WTC11 (cell line): ENCODE data around the gene MACROD2. TPM values are rescaled to one million over a fixed set of nuclear protein-coding genes. Genes with fewer than 3 reads are reported as not detected.

Source experiments
- ATAC-seq: fragments of 200-7000 bp; cut with Tn5 transposase; 2 replicates; pipeline ENCODE4 v1.10.0; 2021; ENCODE audit warnings: mild to moderate bottlenecking, moderate library complexity
- CTCF ChIA-PET: fragments of 300-600 bp; sonication (Branson Sonifier 250); formaldehyde crosslinking; loops from one replicate; lab custom pipeline; 2021; ENCODE audit warnings: antibody characterized with exemption; lab: Charles Lee
- POLR2A ChIA-PET: fragments of 350-600 bp; sonication (Branson Sonifier 250); formaldehyde crosslinking; loops from one replicate; lab custom pipeline; 2021; ENCODE audit warnings: antibody characterized with exemption; lab: Charles Lee
- DNase-seq: peaks from one replicate; pipeline ENCODE4 v3.0.0; 2021; ENCODE audit warnings: low spot score
- H3K27ac Mint-ChIP-seq: 2 replicates; pipeline ENCODE4 v1.8.0; 2021; ENCODE audit warnings: mixed read lengths
- H3K27me3 Mint-ChIP-seq: 2 replicates; pipeline ENCODE4 v1.8.0; 2021; ENCODE audit warnings: low read depth, mild to moderate bottlenecking, moderate library complexity, mixed read lengths
- H3K36me3 Mint-ChIP-seq: 2 replicates; pipeline ENCODE4 v1.8.0; 2021; ENCODE audit warnings: mixed read lengths
- H3K4me1 Mint-ChIP-seq: 2 replicates; pipeline ENCODE4 v1.8.0; 2022; ENCODE audit warnings: mixed read lengths
- H3K4me3 Mint-ChIP-seq: 2 replicates; pipeline ENCODE4 v1.8.0; 2021; ENCODE audit warnings: mild to moderate bottlenecking, moderate library complexity, mixed read lengths
- H3K9me3 Mint-ChIP-seq: 2 replicates; pipeline ENCODE4 v1.8.0; 2021; ENCODE audit warnings: mixed read lengths
- AR ChIP-seq: fragments of 250-450 bp; sonication (Bioruptor Pico); IDR thresholded peaks from 2 replicates; pipeline ENCODE4 v1.9.0; 2021; ENCODE audit warnings: mild to moderate bottlenecking
- CDX4 ChIP-seq: fragments of 250-450 bp; sonication (Bioruptor Pico); IDR thresholded peaks from 2 replicates; pipeline ENCODE4 v1.9.0; 2021; ENCODE audit warnings: moderate library complexity, mild to moderate bottlenecking, inconsistent platforms, borderline replicate concordance
- EMX1 ChIP-seq: fragments of 250-450 bp; sonication (Bioruptor Pico); IDR thresholded peaks from 2 replicates; pipeline ENCODE4 v1.8.0; 2021; ENCODE audit warnings: mild to moderate bottlenecking
- JAZF1 ChIP-seq: fragments of 250-450 bp; sonication (Bioruptor Pico); IDR thresholded peaks from 2 replicates; pipeline ENCODE4 v1.9.0; 2021; ENCODE audit warnings: moderate library complexity, mild to moderate bottlenecking, inconsistent platforms
- MYBL2 ChIP-seq: sonication (generic); formaldehyde crosslinking; IDR thresholded peaks from 2 replicates; pipeline ENCODE4 v1.8.1; 2023; ENCODE audit warnings: mild to moderate bottlenecking, moderate library complexity, missing genetic modification reagents
- NFATC4 ChIP-seq: fragments of 250-450 bp; sonication (Bioruptor Pico); IDR thresholded peaks from 2 replicates; pipeline ENCODE4 v1.9.0; 2021; ENCODE audit warnings: mild to moderate bottlenecking
- NFE2L1 ChIP-seq: sonication (generic); formaldehyde crosslinking; IDR thresholded peaks from 2 replicates; pipeline ENCODE4 v1.8.1; 2023; ENCODE audit warnings: missing genetic modification reagents
- NFYB ChIP-seq: sonication (generic); formaldehyde crosslinking; conservative IDR thresholded peaks from 2 replicates; pipeline ENCODE4 v1.8.0; 2022; ENCODE audit warnings: low read depth, missing genetic modification reagents
- PREB ChIP-seq: sonication (generic); formaldehyde crosslinking; IDR thresholded peaks from 2 replicates; pipeline ENCODE4 v1.8.1; 2022; ENCODE audit warnings: mild to moderate bottlenecking, missing genetic modification reagents, moderate library complexity, borderline replicate concordance
- RORB ChIP-seq: fragments of 250-450 bp; sonication (Bioruptor Pico); IDR thresholded peaks from 2 replicates; pipeline ENCODE4 v1.9.0; 2021; ENCODE audit warnings: mild to moderate bottlenecking
- SMAD4 ChIP-seq: sonication (generic); formaldehyde crosslinking; IDR thresholded peaks from 2 replicates; pipeline ENCODE4 v1.8.0; 2022; ENCODE audit warnings: mild to moderate bottlenecking, missing genetic modification reagents
- TCF7 ChIP-seq: sonication (generic); formaldehyde crosslinking; IDR thresholded peaks from 2 replicates; pipeline ENCODE4 v1.8.0; 2022; ENCODE audit warnings: mild to moderate bottlenecking, low read depth, missing genetic modification reagents, moderate library complexity
- ZBTB21 ChIP-seq: sonication (generic); formaldehyde crosslinking; IDR thresholded peaks from 2 replicates; pipeline ENCODE4 v1.8.1; 2023; ENCODE audit warnings: mild to moderate bottlenecking, missing genetic modification reagents, borderline replicate concordance
- ZNF317 ChIP-seq: sonication (generic); formaldehyde crosslinking; IDR thresholded peaks from 2 replicates; pipeline ENCODE4 v1.8.1; 2023; ENCODE audit warnings: low read depth, mild to moderate bottlenecking, moderate library complexity, missing genetic modification reagents, borderline replicate concordance
- ZNF671 ChIP-seq: fragments of 250-450 bp; sonication (Bioruptor Pico); IDR thresholded peaks from 2 replicates; pipeline ENCODE4 v1.8.0; 2021; ENCODE audit warnings: mild to moderate bottlenecking
- total RNA-seq: library from RNA; stranded (reverse); gene quantifications from 3 replicates; pipeline ENCODE4 v1.2.3, GENCODE V29; 2021
- TF ChIP-seq, protein P1 (sequence below): sonication (generic); formaldehyde crosslinking; IDR thresholded peaks from 2 replicates; pipeline ENCODE4 v1.8.0; 2022; ENCODE audit warnings: mild to moderate bottlenecking, missing genetic modification reagents
- TF ChIP-seq, protein P2 (sequence below): sonication (generic); formaldehyde crosslinking; IDR thresholded peaks from 2 replicates; pipeline ENCODE4 v1.8.0; 2023; ENCODE audit warnings: mild to moderate bottlenecking, missing genetic modification reagents

MACROD2 gene
- total RNA-seq, 1 experiment from 2014 or later = 4.1 TPM

GRCh38 chr20:15316556-15316955 lies 1321.2 kb downstream of the MACROD2 start (continued):
- TF ChIP-seq AR (CRISPR knock-in tag) (no peak), MYBL2 (CRISPR knock-in tag) (no peak), RORB (CRISPR knock-in tag) (no peak), TCF7 (CRISPR knock-in tag) (no peak), PREB (CRISPR knock-in tag) (no peak)
- TF ChIP-seq, protein P1, sequence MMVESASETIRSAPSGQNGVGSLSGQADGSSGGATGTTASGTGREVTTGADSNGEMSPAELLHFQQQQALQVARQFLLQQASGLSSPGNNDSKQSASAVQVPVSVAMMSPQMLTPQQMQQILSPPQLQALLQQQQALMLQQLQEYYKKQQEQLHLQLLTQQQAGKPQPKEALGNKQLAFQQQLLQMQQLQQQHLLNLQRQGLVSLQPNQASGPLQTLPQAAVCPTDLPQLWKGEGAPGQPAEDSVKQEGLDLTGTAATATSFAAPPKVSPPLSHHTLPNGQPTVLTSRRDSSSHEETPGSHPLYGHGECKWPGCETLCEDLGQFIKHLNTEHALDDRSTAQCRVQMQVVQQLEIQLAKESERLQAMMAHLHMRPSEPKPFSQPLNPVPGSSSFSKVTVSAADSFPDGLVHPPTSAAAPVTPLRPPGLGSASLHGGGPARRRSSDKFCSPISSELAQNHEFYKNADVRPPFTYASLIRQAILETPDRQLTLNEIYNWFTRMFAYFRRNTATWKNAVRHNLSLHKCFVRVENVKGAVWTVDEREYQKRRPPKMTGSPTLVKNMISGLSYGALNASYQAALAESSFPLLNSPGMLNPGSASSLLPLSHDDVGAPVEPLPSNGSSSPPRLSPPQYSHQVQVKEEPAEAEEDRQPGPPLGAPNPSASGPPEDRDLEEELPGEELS (CRISPR knock-in tag) = no peak

GRCh38 chr20:15317546-15318232 lies 1322.4 kb downstream of the MACROD2 start:
- POLR2A ChIA-PET = no interaction called here
- Mint-ChIP-seq H3K27ac (peak overlapping the region; percentile 69), H3K9me3 (peaks cover 12% of the 10 kb centered on the region), H3K36me3 (no peaks in the 10 kb centered on the region), H3K4me3 (no peak overlapping the region), H3K4me1 (peaks cover 10% of the 10 kb centered on the region), H3K27me3 (no peaks in the 10 kb centered on the region; the same call in 1 of the 2 replicates)
- CTCF ChIA-PET = no interaction called here
- no peak for DNase-seq
- ATAC-seq = no peak; the same call in 1 of the 2 replicates
- TF ChIP-seq ZNF671 (CRISPR knock-in tag) = no peak

GRCh38 chr20:15318682-15319081 lies 1323.4 kb downstream of the MACROD2 start:
- no peaks in the 10 kb centered on the region for H3K36me3 Mint-ChIP-seq
- peaks cover 9% of the 10 kb centered on the region for H3K9me3 Mint-ChIP-seq
- POLR2A ChIA-PET = no interaction called here
- TF ChIP-seq, protein P2, sequence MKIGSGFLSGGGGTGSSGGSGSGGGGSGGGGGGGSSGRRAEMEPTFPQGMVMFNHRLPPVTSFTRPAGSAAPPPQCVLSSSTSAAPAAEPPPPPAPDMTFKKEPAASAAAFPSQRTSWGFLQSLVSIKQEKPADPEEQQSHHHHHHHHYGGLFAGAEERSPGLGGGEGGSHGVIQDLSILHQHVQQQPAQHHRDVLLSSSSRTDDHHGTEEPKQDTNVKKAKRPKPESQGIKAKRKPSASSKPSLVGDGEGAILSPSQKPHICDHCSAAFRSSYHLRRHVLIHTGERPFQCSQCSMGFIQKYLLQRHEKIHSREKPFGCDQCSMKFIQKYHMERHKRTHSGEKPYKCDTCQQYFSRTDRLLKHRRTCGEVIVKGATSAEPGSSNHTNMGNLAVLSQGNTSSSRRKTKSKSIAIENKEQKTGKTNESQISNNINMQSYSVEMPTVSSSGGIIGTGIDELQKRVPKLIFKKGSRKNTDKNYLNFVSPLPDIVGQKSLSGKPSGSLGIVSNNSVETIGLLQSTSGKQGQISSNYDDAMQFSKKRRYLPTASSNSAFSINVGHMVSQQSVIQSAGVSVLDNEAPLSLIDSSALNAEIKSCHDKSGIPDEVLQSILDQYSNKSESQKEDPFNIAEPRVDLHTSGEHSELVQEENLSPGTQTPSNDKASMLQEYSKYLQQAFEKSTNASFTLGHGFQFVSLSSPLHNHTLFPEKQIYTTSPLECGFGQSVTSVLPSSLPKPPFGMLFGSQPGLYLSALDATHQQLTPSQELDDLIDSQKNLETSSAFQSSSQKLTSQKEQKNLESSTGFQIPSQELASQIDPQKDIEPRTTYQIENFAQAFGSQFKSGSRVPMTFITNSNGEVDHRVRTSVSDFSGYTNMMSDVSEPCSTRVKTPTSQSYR (CRISPR knock-in tag) = no peak
- no peak for TF ChIP-seq JAZF1
- no peak for TF ChIP-seq NFATC4 (CRISPR knock-in tag)
- no peak for TF ChIP-seq NFE2L1
- TF ChIP-seq EMX1 (CRISPR knock-in tag) = no peak
- no peak for TF ChIP-seq SMAD4 (CRISPR knock-in tag)
- TF ChIP-seq ZNF317 (CRISPR knock-in tag) = no peak
- no peak for TF ChIP-seq AR (CRISPR knock-in tag)
- no peak for TF ChIP-seq NFYB
- no peak for TF ChIP-seq CDX4 (CRISPR knock-in tag)
- no peak for TF ChIP-seq PREB (CRISPR knock-in tag)
- no peak for TF ChIP-seq ZBTB21

More at GRCh38 chr20:15318682-15319081, 1323.4 kb downstream of the MACROD2 start:
- no peaks in the 10 kb centered on the region; the same call in 1 of the 2 replicates for H3K27me3 Mint-ChIP-seq
- peaks cover 10% of the 10 kb centered on the region for H3K4me1 Mint-ChIP-seq
- CTCF ChIA-PET = no interaction called here
- no peak overlapping the region for H3K4me3 Mint-ChIP-seq
- no peak for ATAC-seq
- DNase-seq = no peak
- no peak overlapping the region for H3K27ac Mint-ChIP-seq
